HG02981 (cell line): ENCODE results near the gene KNTC1.
"Not testable (repeated sequence)": the region's sequence is repeated elsewhere in the genome, so short reads cannot be mapped to it uniquely, and the experiment has no call there.

Source experiments
- ATAC-seq: cut with Tn5 transposase; IDR thresholded peaks from one replicate; pipeline ENCODE4 v1.9.1; 2021; ENCODE audit warnings: mild to moderate bottlenecking, moderate library complexity; ENCODE audit not compliant: unreplicated experiment

Gene KNTC1

GRCh38 chr12:122646517-122647217 is 119.6 kb downstream of the KNTC1 start:
- ATAC-seq: peak; percentile 83

- ATAC-seq: no peak
Observed at GRCh38 chr12:122651520-122652224, 124.6 kb downstream of the KNTC1 start.

GRCh38 chr12:122653291-122653690 is 126.2 kb downstream of the KNTC1 start:
- ATAC-seq: not testable (repeated sequence)

GRCh38 chr12:122656298-122656697 is 129.2 kb downstream of the KNTC1 start:
- no peak for ATAC-seq

- no peak for ATAC-seq
Observed at GRCh38 chr12:122659579-122659978, 132.5 kb downstream of the KNTC1 start.

GRCh38 chr12:122661246-122661645 is 134.2 kb downstream of the KNTC1 start:
- ATAC-seq: no peak

GRCh38 chr12:122661938-122662337 is 134.9 kb downstream of the KNTC1 start:
- ATAC-seq: no peak

GRCh38 chr12:122665349-122665748 is 138.3 kb downstream of the KNTC1 start:
- no peak for ATAC-seq

GRCh38 chr12:122665759-122666158 is 138.7 kb downstream of the KNTC1 start:
- no peak for ATAC-seq

- no peak for ATAC-seq
Observed at GRCh38 chr12:122668268-122668667, 141.2 kb downstream of the KNTC1 start.

- no peak for ATAC-seq
Observed at GRCh38 chr12:122669397-122670070, 142.5 kb downstream of the KNTC1 start.

GRCh38 chr12:122672515-122672914 is 145.5 kb downstream of the KNTC1 start:
- no peak for ATAC-seq
